Activated T-helper 17 cell treated with anti-CD3 and anti-CD28 coated beads, Interleukin-2, amount 50 U/mL, for 72 hours (primary cell): ENCODE measurements around the gene ARVCF. TPM values are rescaled to one million over a fixed set of nuclear protein-coding genes. Genes with fewer than 3 reads are reported as not detected.
"Not testable (repeated sequence)": the region's sequence is repeated elsewhere in the genome, so short reads cannot be mapped to it uniquely, and the experiment has no call there.

Experiments
- ATAC-seq: fragments of 150-1000 bp; cut with Tn5 transposase; replicated peaks from 2 replicates; pipeline ENCODE4 v1.10.0; 2021; ENCODE audit warnings: mild to moderate bottlenecking, moderate library complexity
- H3K27ac Mint-ChIP-seq: one replicate; pipeline ENCODE4 v1.8.0; 2022; ENCODE audit warnings: mixed read lengths
- H3K27me3 Mint-ChIP-seq: one replicate; pipeline ENCODE4 v1.8.0; 2022; ENCODE audit warnings: mixed read lengths
- H3K36me3 Mint-ChIP-seq: one replicate; pipeline ENCODE4 v1.8.0; 2022; ENCODE audit warnings: low read depth, mild to moderate bottlenecking, mixed read lengths
- H3K4me1 Mint-ChIP-seq: one replicate; pipeline ENCODE4 v1.8.0; 2022; ENCODE audit warnings: mixed read lengths
- H3K4me3 Mint-ChIP-seq: one replicate; pipeline ENCODE4 v1.8.0; 2022; ENCODE audit warnings: mild to moderate bottlenecking, mixed read lengths
- H3K9me3 Mint-ChIP-seq: one replicate; pipeline ENCODE4 v1.8.0; 2022; ENCODE audit warnings: mixed read lengths
- total RNA-seq, 2 donors: library from RNA; stranded (reverse); gene quantifications; one replicate each; pipeline ENCODE4 v1.2.3, GENCODE V29; 2022

The ARVCF gene
- total RNA-seq, 2 donors from 2014 or later: 1.0 to 1.2 TPM

- H3K4me3 Mint-ChIP-seq: peak overlapping the region; percentile 98
- no peaks in the 10 kb centered on the region for H3K27me3 Mint-ChIP-seq
- peak overlapping the region; percentile 99 for H3K27ac Mint-ChIP-seq
- H3K9me3 Mint-ChIP-seq: peaks cover 5% of the 10 kb centered on the region
- ATAC-seq: no peak
- H3K4me1 Mint-ChIP-seq: peaks cover 17% of the 10 kb centered on the region
- H3K36me3 Mint-ChIP-seq: peaks cover 22% of the 10 kb centered on the region
Observed at GRCh38 chr22:19940536-19941364, 75.9 kb downstream of the ARVCF start.

- Mint-ChIP-seq H3K4me1 (peaks cover 6% of the 10 kb centered on the region), H3K27ac (no peak overlapping the region), H3K27me3 (no peaks in the 10 kb centered on the region), H3K36me3 (peaks cover 20% of the 10 kb centered on the region), H3K4me3 (no peak overlapping the region), H3K9me3 (peaks cover 5% of the 10 kb centered on the region)
- ATAC-seq: no peak
Observed at GRCh38 chr22:19937616-19938473, 78.8 kb downstream of the ARVCF start.

- no peaks in the 10 kb centered on the region for H3K4me1 Mint-ChIP-seq
Observed at GRCh38 chr22:19936513-19936912, 80.1 kb downstream of the ARVCF start.

GRCh38 chr22:19935123-19935718 is 81.4 kb downstream of the ARVCF start:
- not testable (repeated sequence) for H3K27me3 Mint-ChIP-seq, H3K4me1 Mint-ChIP-seq, H3K9me3 Mint-ChIP-seq, ATAC-seq, H3K27ac Mint-ChIP-seq, H3K4me3 Mint-ChIP-seq
- peaks cover 15% of the 10 kb centered on the region for H3K36me3 Mint-ChIP-seq

More at GRCh38 chr22:19936513-19936912, 80.1 kb downstream of the ARVCF start:
- Mint-ChIP-seq H3K36me3 (peaks cover 15% of the 10 kb centered on the region), H3K27me3 (no peaks in the 10 kb centered on the region), H3K27ac (no peak overlapping the region), H3K4me3 (no peak overlapping the region), H3K9me3 (peaks cover 5% of the 10 kb centered on the region)
- ATAC-seq: no peak

GRCh38 chr22:19933341-19934241 is 83.0 kb downstream of the ARVCF start:
- Mint-ChIP-seq H3K27me3 (no peaks in the 10 kb centered on the region), H3K4me1 (peaks cover 4% of the 10 kb centered on the region), H3K9me3 (peaks cover 5% of the 10 kb centered on the region), H3K27ac (no peak overlapping the region), H3K36me3 (peaks cover 15% of the 10 kb centered on the region), H3K4me3 (no peak overlapping the region)
- ATAC-seq: no peak

- H3K27ac Mint-ChIP-seq: no peak overlapping the region
- no peak overlapping the region for H3K4me3 Mint-ChIP-seq
- H3K27me3 Mint-ChIP-seq: no peaks in the 10 kb centered on the region
- H3K36me3 Mint-ChIP-seq: peaks cover 15% of the 10 kb centered on the region
- ATAC-seq: no peak
- H3K9me3 Mint-ChIP-seq: peaks cover 5% of the 10 kb centered on the region
- peaks cover 4% of the 10 kb centered on the region for H3K4me1 Mint-ChIP-seq
Observed at GRCh38 chr22:19932367-19933206, 84.0 kb downstream of the ARVCF start.

GRCh38 chr22:19931514-19931913 is 85.1 kb downstream of the ARVCF start:
- Mint-ChIP-seq H3K27ac (no peak overlapping the region), H3K27me3 (no peaks in the 10 kb centered on the region), H3K9me3 (peaks cover 2% of the 10 kb centered on the region), H3K36me3 (peaks cover 11% of the 10 kb centered on the region), H3K4me1 (peaks cover 4% of the 10 kb centered on the region), H3K4me3 (no peak overlapping the region)
- no peak for ATAC-seq

GRCh38 chr22:19930551-19931486 is 85.8 kb downstream of the ARVCF start:
- ATAC-seq: peak; percentile 71
- peaks cover 4% of the 10 kb centered on the region for H3K36me3 Mint-ChIP-seq
- H3K9me3 Mint-ChIP-seq: no peaks in the 10 kb centered on the region
- peaks cover 4% of the 10 kb centered on the region for H3K4me1 Mint-ChIP-seq
- H3K27me3 Mint-ChIP-seq: no peaks in the 10 kb centered on the region
- H3K27ac Mint-ChIP-seq: no peak overlapping the region
- no peak overlapping the region for H3K4me3 Mint-ChIP-seq

GRCh38 chr22:19929586-19930550 is 86.8 kb downstream of the ARVCF start:
- Mint-ChIP-seq H3K9me3 (no peaks in the 10 kb centered on the region), H3K27ac (no peak overlapping the region), H3K4me1 (peaks cover 4% of the 10 kb centered on the region), H3K36me3 (no peaks in the 10 kb centered on the region), H3K27me3 (no peaks in the 10 kb centered on the region), H3K4me3 (no peak overlapping the region)
- ATAC-seq: no peak

- ATAC-seq: no peak
Observed at GRCh38 chr22:19928207-19928606, 88.4 kb downstream of the ARVCF start.

GRCh38 chr22:19927696-19928095 is 88.9 kb downstream of the ARVCF start:
- Mint-ChIP-seq H3K36me3 (peaks cover 5% of the 10 kb centered on the region), H3K4me1 (peaks cover 4% of the 10 kb centered on the region), H3K27me3 (no peaks in the 10 kb centered on the region), H3K9me3 (no peaks in the 10 kb centered on the region), H3K4me3 (no peak overlapping the region), H3K27ac (no peak overlapping the region)
- no peak for ATAC-seq

More at GRCh38 chr22:19928207-19928606, 88.4 kb downstream of the ARVCF start:
- H3K27ac Mint-ChIP-seq: no peak overlapping the region
- no peak overlapping the region for H3K4me3 Mint-ChIP-seq
- no peaks in the 10 kb centered on the region for H3K27me3 Mint-ChIP-seq
- H3K9me3 Mint-ChIP-seq: no peaks in the 10 kb centered on the region
- H3K4me1 Mint-ChIP-seq: peaks cover 4% of the 10 kb centered on the region
- peaks cover 5% of the 10 kb centered on the region for H3K36me3 Mint-ChIP-seq
